Trophoblast cell (in vitro differentiated cells and primary cell): Measurements from ENCODE around the gene TBC1D9B.
A peak's percentile ranks its signal among the peaks of the same experiment; 100 is the strongest.

ENCODE experiments used
- DNase-seq, 2 donors: peaks; one replicate each; pipeline ENCODE4 v3.0.0-alpha.2; 2016
- H2AFZ ChIP-seq: 2 replicates; pipeline ENCODE4 v1.6.1; 2013; ENCODE audit warnings: low read length, moderate library complexity, mild to moderate bottlenecking; ENCODE audit not compliant: insufficient read depth, poor library complexity
- H2AK5ac ChIP-seq: 2 replicates; pipeline ENCODE4 v1.6.1; 2013; ENCODE audit warnings: mild to moderate bottlenecking, low read length
- H2BK120ac ChIP-seq: 2 replicates; pipeline ENCODE4 v1.6.1; 2013; ENCODE audit warnings: low read length, mild to moderate bottlenecking, moderate library complexity; ENCODE audit not compliant: insufficient read depth, poor library complexity
- H2BK12ac ChIP-seq: 2 replicates; pipeline ENCODE4 v1.6.1; 2013; ENCODE audit warnings: mild to moderate bottlenecking, low read length, moderate library complexity
- H2BK5ac ChIP-seq: 2 replicates; pipeline ENCODE4 v1.6.1; 2013; ENCODE audit warnings: low read length, low read depth, moderate library complexity, mild to moderate bottlenecking; ENCODE audit not compliant: poor library complexity
- H3K14ac ChIP-seq: 2 replicates; pipeline ENCODE4 v1.6.1; 2013; ENCODE audit warnings: mild to moderate bottlenecking, low read length
- H3K18ac ChIP-seq: 2 replicates; pipeline ENCODE4 v1.6.1; 2013; ENCODE audit warnings: mild to moderate bottlenecking, low read length
- H3K23ac ChIP-seq: 2 replicates; pipeline ENCODE4 v1.6.1; 2013; ENCODE audit warnings: low read length
- H3K27ac ChIP-seq: 2 replicates; pipeline ENCODE4 v1.5.1; 2013; ENCODE audit warnings: low read depth, mild to moderate bottlenecking, inconsistent platforms, low read length, moderate library complexity
- H3K27me3 ChIP-seq: 2 replicates; pipeline ENCODE4 v1.6.1; 2013; ENCODE audit warnings: inconsistent platforms, mild to moderate bottlenecking, low read length, moderate library complexity; ENCODE audit not compliant: insufficient read depth
- H3K36me3 ChIP-seq, 2 experiments: 1 replicate in 1 of 2; 2 replicates in 1 of 2; pipeline ENCODE4 v1.6.1; 2013; ENCODE audit warnings: low read length in 2 of 2, mild to moderate bottlenecking in 2 of 2, moderate library complexity in 1 of 2; ENCODE audit not compliant: insufficient read depth in 2 of 2, control insufficient read depth in 1 of 2
- H3K4ac ChIP-seq: 2 replicates; pipeline ENCODE4 v1.6.1; 2013; ENCODE audit warnings: low read depth, mild to moderate bottlenecking, low read length, moderate library complexity
- H3K4me1 ChIP-seq, 2 experiments: 1 replicate in 1 of 2; 2 replicates in 1 of 2; pipeline ENCODE4 v1.6.1; 2013; ENCODE audit warnings: low read length in 2 of 2, mild to moderate bottlenecking in 2 of 2, moderate library complexity in 1 of 2; ENCODE audit not compliant: insufficient read depth in 2 of 2, control insufficient read depth in 1 of 2
- H3K4me2 ChIP-seq: 2 replicates; pipeline ENCODE4 v1.6.1; 2013; ENCODE audit warnings: inconsistent platforms, mild to moderate bottlenecking, low read length, moderate library complexity
- H3K4me3 ChIP-seq: 2 replicates; pipeline ENCODE4 v1.5.1; 2013; ENCODE audit warnings: mild to moderate bottlenecking, low read depth, low read length, inconsistent platforms
- H3K79me1 ChIP-seq: one replicate; pipeline ENCODE4 v1.6.1; 2013; ENCODE audit warnings: low read length
- H3K79me2 ChIP-seq: 2 replicates; pipeline ENCODE4 v1.6.1; 2013; ENCODE audit warnings: low read length, mild to moderate bottlenecking; ENCODE audit not compliant: control insufficient read depth, insufficient read depth, poor library complexity
- H3K9ac ChIP-seq: 2 replicates; pipeline ENCODE4 v1.6.1; 2013; ENCODE audit warnings: mild to moderate bottlenecking, low read length
- H3K9me3 ChIP-seq: 2 replicates; pipeline ENCODE4 v1.6.1; 2013; ENCODE audit warnings: low read depth, mild to moderate bottlenecking, control low read depth, inconsistent platforms, low read length; ENCODE audit not compliant: insufficient read depth
- H4K12ac ChIP-seq: 2 replicates; pipeline ENCODE4 v1.6.1; 2013; ENCODE audit warnings: low read depth, mild to moderate bottlenecking, low read length, moderate library complexity
- H4K8ac ChIP-seq: 2 replicates; pipeline ENCODE4 v1.6.1; 2013; ENCODE audit warnings: low read depth, mild to moderate bottlenecking, low read length, moderate library complexity
- H4K91ac ChIP-seq: one replicate; pipeline ENCODE4 v1.6.1; 2013; ENCODE audit warnings: low read depth, mild to moderate bottlenecking, low read length, moderate library complexity
- WGBS: extraction: QIAGEN DNeasy Blood & Tissue Kit; methylation state at CpG from one replicate; pipeline ENCODE4 v1.1.7; 2013; ENCODE audit warnings: missing lambda C conversion rate; ENCODE audit not compliant: insufficient read length, insufficient coverage; ENCODE audit errors: extremely low coverage; 5-methylcytosine and 5-hydroxymethylcytosine counted together

TBC1D9B gene

DNA sequence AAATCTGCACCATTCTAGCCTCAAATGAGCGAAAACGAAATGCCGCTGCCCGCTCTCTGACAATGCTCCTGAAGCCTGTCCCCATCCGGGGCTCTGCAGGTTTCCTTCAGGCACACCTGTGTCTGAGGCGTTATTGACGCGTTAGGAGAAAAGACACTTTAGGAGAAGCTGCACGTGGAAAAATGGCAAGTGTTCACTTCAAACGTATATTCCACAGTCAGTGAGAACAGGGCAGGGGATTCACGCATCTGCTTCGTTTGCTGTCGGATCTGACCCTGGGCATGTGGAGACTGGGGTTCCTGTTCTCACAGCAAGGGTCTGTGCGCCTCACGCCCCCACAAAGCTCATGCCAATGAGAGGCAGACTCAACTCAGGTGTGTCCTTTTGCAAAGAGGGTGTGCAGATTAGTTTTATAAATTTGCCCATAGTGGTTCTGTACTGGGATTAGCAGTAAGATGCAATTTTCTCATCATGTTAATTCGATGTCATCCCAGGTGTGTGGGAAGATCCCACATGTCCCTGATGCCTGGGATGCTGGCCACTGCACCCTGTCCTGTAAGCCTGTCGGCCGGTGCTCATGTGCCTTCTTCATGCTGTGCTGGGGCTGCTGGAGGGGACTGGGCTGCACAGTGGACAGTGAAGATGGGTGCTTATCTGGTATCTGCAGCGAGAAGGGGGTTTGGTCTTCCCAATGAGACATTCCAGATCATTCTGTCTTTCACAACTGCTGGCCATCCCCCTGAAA lies 11.2 kb upstream of the TBC1D9B start:
- H3K23ac ChIP-seq: no peak overlapping the region
- H4K8ac ChIP-seq: no peak overlapping the region
- H3K27ac ChIP-seq: no peak overlapping the region
- no peak overlapping the region for H3K18ac ChIP-seq
- H3K9me3 ChIP-seq: peaks cover 3% of the 10 kb centered on the region
- H3K9ac ChIP-seq: no peak overlapping the region
- no peaks in the 10 kb centered on the region for H3K27me3 ChIP-seq
- no peak overlapping the region for H2AK5ac ChIP-seq
- no peaks in the 10 kb centered on the region for H3K36me3 ChIP-seq
- no peak overlapping the region for H2BK120ac ChIP-seq
- H3K79me1 ChIP-seq: no peaks in the 10 kb centered on the region
- H4K91ac ChIP-seq: no peak overlapping the region
- H3K4me1 ChIP-seq: no peaks in the 10 kb centered on the region
- H3K4ac ChIP-seq: no peak overlapping the region
- no peak overlapping the region for H3K4me2 ChIP-seq
- no peak overlapping the region for H2BK5ac ChIP-seq
- H3K14ac ChIP-seq: no peak overlapping the region
- no peak overlapping the region for H4K12ac ChIP-seq
- no peak overlapping the region for H2AFZ ChIP-seq
- H2BK12ac ChIP-seq: no peak overlapping the region
- DNase-seq: no peak
- H3K4me3 ChIP-seq: no peak overlapping the region
- WGBS: no CpG with 5 or more reads among the region's 19 CpGs
- no peaks in the 10 kb centered on the region for H3K79me2 ChIP-seq

DNA sequence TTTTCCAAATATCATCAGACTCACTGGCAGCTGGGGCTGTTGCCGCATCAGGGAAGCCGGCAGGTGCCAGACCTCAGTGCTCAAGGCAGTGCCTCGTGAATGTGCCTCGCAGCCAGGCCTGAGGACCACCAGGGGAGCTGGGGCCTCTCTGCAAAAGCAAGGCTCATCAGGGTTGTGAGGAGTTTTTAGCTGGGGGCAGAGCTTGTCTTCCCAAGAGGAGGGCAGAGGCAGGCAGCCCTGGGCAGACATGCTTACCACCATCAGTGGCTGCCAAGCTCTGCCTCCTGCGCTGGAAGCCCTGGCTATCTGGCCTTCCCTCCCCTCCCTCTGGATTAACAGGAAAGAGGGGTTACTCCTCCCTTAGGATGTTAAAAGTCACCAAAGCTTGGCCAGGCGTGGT lies 8.8 kb upstream of the TBC1D9B start:
- H3K14ac ChIP-seq: no peak overlapping the region
- H3K79me1 ChIP-seq: no peaks in the 10 kb centered on the region
- no peak for DNase-seq
- H3K27me3 ChIP-seq: no peaks in the 10 kb centered on the region
- peak overlapping the region; percentile 7 for H3K9ac ChIP-seq
- no peak overlapping the region for H4K8ac ChIP-seq
- WGBS: no CpG with 5 or more reads among the region's 6 CpGs
- H4K91ac ChIP-seq: no peak overlapping the region
- H3K36me3 ChIP-seq: no peaks in the 10 kb centered on the region
- H3K4me2 ChIP-seq: no peak overlapping the region
- H3K18ac ChIP-seq: no peak overlapping the region
- H2BK12ac ChIP-seq: no peak overlapping the region
- H2BK5ac ChIP-seq: no peak overlapping the region
- no peak overlapping the region for H4K12ac ChIP-seq
- H3K9me3 ChIP-seq: no peaks in the 10 kb centered on the region
- H3K23ac ChIP-seq: no peak overlapping the region
- H2AFZ ChIP-seq: no peak overlapping the region
- H2AK5ac ChIP-seq: no peak overlapping the region
- no peak overlapping the region for H3K27ac ChIP-seq
- H2BK120ac ChIP-seq: no peak overlapping the region
- no peaks in the 10 kb centered on the region for H3K79me2 ChIP-seq
- H3K4ac ChIP-seq: no peak overlapping the region
- no peaks in the 10 kb centered on the region for H3K4me1 ChIP-seq
- H3K4me3 ChIP-seq: no peak overlapping the region

DNA sequence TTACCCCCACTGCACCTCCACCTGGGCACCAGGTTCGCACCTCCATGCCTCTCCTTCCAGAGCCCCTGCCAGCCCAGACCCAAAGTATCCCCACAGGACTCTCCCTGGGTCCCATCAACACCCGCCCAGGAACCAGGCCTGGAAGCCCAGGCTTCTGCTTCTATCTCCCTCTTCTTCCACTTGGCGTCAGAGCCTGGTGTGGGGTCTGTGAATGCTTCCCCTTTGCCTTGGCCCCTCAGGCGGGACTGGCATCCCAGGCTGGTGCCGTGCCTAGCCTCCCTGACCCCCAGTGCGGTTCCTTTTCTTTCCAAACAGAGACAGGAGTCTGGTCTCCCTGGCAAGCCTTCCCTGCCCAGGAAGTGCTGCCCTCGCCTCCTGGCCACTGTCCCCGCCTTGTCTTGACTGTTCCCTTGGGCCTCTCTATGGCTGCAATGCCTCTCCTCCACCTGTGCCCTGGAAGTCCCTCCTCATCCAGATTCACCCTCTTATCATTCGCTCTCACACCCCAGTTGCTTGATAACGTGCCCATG lies 7.8 kb upstream of the TBC1D9B start:
- no peak overlapping the region for H3K27ac ChIP-seq
- no peak overlapping the region for H4K8ac ChIP-seq
- H2AK5ac ChIP-seq: no peak overlapping the region
- H3K18ac ChIP-seq: no peak overlapping the region
- no CpG with 5 or more reads among the region's 10 CpGs for WGBS
- no peak overlapping the region for H2BK5ac ChIP-seq
- H2AFZ ChIP-seq: no peak overlapping the region
- no peaks in the 10 kb centered on the region for H3K79me1 ChIP-seq
- no peak for DNase-seq
- H3K9ac ChIP-seq: no peak overlapping the region
- H3K27me3 ChIP-seq: no peaks in the 10 kb centered on the region
- H3K79me2 ChIP-seq: no peaks in the 10 kb centered on the region
- H3K9me3 ChIP-seq: no peaks in the 10 kb centered on the region
- H3K4me2 ChIP-seq: no peak overlapping the region
- no peak overlapping the region for H4K12ac ChIP-seq
- H3K14ac ChIP-seq: no peak overlapping the region
- no peak overlapping the region for H2BK120ac ChIP-seq
- H3K4me1 ChIP-seq: no peaks in the 10 kb centered on the region
- H3K23ac ChIP-seq: no peak overlapping the region
- no peak overlapping the region for H2BK12ac ChIP-seq
- H3K4ac ChIP-seq: no peak overlapping the region
- no peaks in the 10 kb centered on the region for H3K36me3 ChIP-seq
- H3K4me3 ChIP-seq: no peak overlapping the region
- H4K91ac ChIP-seq: no peak overlapping the region

DNA sequence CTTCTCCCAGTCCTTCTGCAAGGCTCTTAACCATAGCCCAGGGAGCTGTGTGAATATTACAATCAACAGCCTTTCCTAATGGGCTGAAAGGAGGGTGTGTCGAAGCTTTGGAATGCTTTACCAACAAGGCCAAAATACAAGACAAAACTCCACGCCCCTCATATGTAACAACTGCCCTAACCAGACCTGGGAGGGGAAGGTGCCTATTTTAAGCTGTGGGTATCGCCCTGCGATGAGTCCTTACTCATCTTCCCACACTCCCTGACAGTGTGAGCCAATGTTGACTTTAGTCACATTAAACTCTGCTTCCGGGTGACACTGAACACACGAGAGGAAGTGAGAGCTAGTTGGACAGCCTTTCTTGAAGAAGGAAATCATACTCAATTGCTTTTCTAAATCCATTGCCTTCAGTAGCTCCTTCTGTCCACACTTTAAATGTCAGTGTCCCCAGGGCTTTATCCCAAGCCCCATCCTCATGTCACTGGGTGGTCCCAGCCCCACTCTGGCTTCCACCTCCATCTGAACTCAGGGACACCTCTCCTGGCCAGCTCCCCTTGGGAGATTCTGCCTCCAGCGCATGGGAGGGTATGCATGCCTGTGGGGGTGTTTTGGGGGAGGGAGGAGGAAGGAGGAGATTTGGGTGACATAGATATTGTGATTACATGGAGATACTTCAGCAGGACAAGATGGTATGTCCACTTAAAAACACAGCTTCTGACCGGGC lies 6.5 kb upstream of the TBC1D9B start:
- no peak overlapping the region for H3K23ac ChIP-seq
- H3K9me3 ChIP-seq: no peaks in the 10 kb centered on the region
- no peak overlapping the region for H3K18ac ChIP-seq
- no peak overlapping the region for H3K9ac ChIP-seq
- no peaks in the 10 kb centered on the region for H3K79me2 ChIP-seq
- DNase-seq: peak; percentile 19 to 51
- no peak overlapping the region for H2AK5ac ChIP-seq
- no peak overlapping the region for H4K91ac ChIP-seq
- no CpG with 5 or more reads among the region's 8 CpGs for whole genome bisulfite sequencing
- H3K4me1 ChIP-seq: no peaks in the 10 kb centered on the region
- no peak overlapping the region for H2AFZ ChIP-seq
- H2BK5ac ChIP-seq: no peak overlapping the region
- no peak overlapping the region for H2BK12ac ChIP-seq
- no peak overlapping the region for H3K27ac ChIP-seq
- no peaks in the 10 kb centered on the region for H3K27me3 ChIP-seq
- no peak overlapping the region for H3K4ac ChIP-seq
- no peak overlapping the region for H4K12ac ChIP-seq
- no peaks in the 10 kb centered on the region for H3K36me3 ChIP-seq
- no peak overlapping the region for H3K4me2 ChIP-seq
- no peak overlapping the region for H3K4me3 ChIP-seq
- H2BK120ac ChIP-seq: no peak overlapping the region
- H4K8ac ChIP-seq: no peak overlapping the region
- no peaks in the 10 kb centered on the region for H3K79me1 ChIP-seq
- H3K14ac ChIP-seq: no peak overlapping the region
